ENCODE data around the gene CDC23. TPM values are rescaled to one million over a fixed set of nuclear protein-coding genes. Genes with fewer than 3 reads are reported as not detected.

Gene CDC23
- total RNA-seq, 1 experiment from 2014 or later, result 40.0 TPM

GRCh38 chr5:138160706-138161105, 52.4 kb downstream of the CDC23 start (continued):
- no peak for TF ChIP-seq REST (IDR thresholded peaks at IDR 0.05; ENCODE audit: low read depth)
- TF ChIP-seq MAX (IDR thresholded peaks at IDR 0.05), result no peak

- Histone ChIP-seq H3K79me2 (ENCODE audit: insufficient read depth, low read length) (no peaks in the 10 kb centered on the region), H3K9me2 (ENCODE audit: insufficient read depth) (no peaks in the 10 kb centered on the region), H2AFZ (ENCODE audit: low read depth, low read length, poor library complexity, severe bottlenecking) (no peak overlapping the region), H3K27me3 (ENCODE audit: insufficient read depth, low read length) (no peaks in the 10 kb centered on the region), H3K9me3 (ENCODE audit: control insufficient read depth in 1 of 2, insufficient read depth in 1 of 2, low read depth in 1 of 2, low read length in 2 of 2) (no peaks in the 10 kb centered on the region), H4K20me1 (ENCODE audit: insufficient read depth) (no peaks in the 10 kb centered on the region), H3K36me3 (ENCODE audit: control insufficient read depth in 1 of 2, insufficient read depth in 2 of 2, low read length in 2 of 2) (peaks cover 64 to 68% of the 10 kb centered on the region in 2 experiments), H3K4me2 (ENCODE audit: low read length) (no peak overlapping the region), H3K4me3 (replicated peaks in 1 of 2; ENCODE audit: low read depth in 1 of 2, low read length in 2 of 2) (no peak overlapping the region), H3K27ac (ENCODE audit: low read depth, low read length) (no peak overlapping the region), H3K4me1 (ENCODE audit: control insufficient read depth in 1 of 2, insufficient read depth in 2 of 2, low read length in 2 of 2) (no peaks in the 10 kb centered on the region), H3K9ac (ENCODE audit: low read length) (no peak overlapping the region)
- no peak for TF ChIP-seq ZNF274 (IDR thresholded peaks at IDR 0.05; ENCODE audit: low read depth, low read length)
- no peak for TF ChIP-seq POLR2AphosphoS5 (IDR thresholded peaks at IDR 0.05; ENCODE audit: low read depth, low read length)
- TF ChIP-seq SRF (IDR thresholded peaks at IDR 0.05; ENCODE audit: low read depth), result no peak
- RAD21 ChIA-PET (ENCODE audit: low non-redundant PET in 1 of 2, low total read pairs in 2 of 2, uncharacterized antibody in 2 of 2, unreplicated experiment in 2 of 2), result no interaction called here
- POLR2A ChIA-PET, result no interaction called here
- no TSS peak for BruUV-seq (replicated peaks)
- ATAC-seq (no peak), DNase-seq (ENCODE audit: low read depth, low spot score) (no peak)
- intact Hi-C loops (cut with micrococcal nuclease), result no loop called here
- CTCF ChIA-PET, result no interaction called here
Measured at GRCh38 chr5:138159666-138160065, 53.5 kb downstream of the CDC23 start.

All from HCT116 (cell line).